Panc1 (cell line): ENCODE measurements around the gene SERPINB7.

Experiments used
- CTCF ChIP-seq: fragments of 450-650 bp; IDR thresholded peaks from 2 replicates; pipeline ENCODE4 v1.5.1; 2017; ENCODE audit warnings: mild to moderate bottlenecking
- POLR2AphosphoS5 ChIP-seq: IDR thresholded peaks from 2 replicates; pipeline ENCODE4 v1.6.1; 2012; ENCODE audit warnings: mild to moderate bottlenecking, low read depth, low read length, moderate library complexity
- REST ChIP-seq, 2 experiments: IDR thresholded peaks; 2 replicates each; pipeline ENCODE4 v1.6.1; 2011 to 2012; ENCODE audit warnings: low read depth in 2 of 2, control low read depth in 1 of 2, low read length in 1 of 2, mild to moderate bottlenecking in 1 of 2, moderate library complexity in 1 of 2; ENCODE audit not compliant: insufficient read depth in 1 of 2

GRCh38 chr18:63762518-63762917 lies 12.7 kb upstream of the SERPINB7 start:
- TF ChIP-seq CTCF = no peak
- no peak for TF ChIP-seq POLR2AphosphoS5
- no peak for TF ChIP-seq REST (IDR thresholded peaks at IDR 0.05; ENCODE audit: insufficient read depth in 1 of 2, low read depth in 2 of 2, low read length in 1 of 2)
